ENCODE measurements around the gene CCDC190. TPM values are rescaled to one million over a fixed set of nuclear protein-coding genes. Genes with fewer than 3 reads are reported as not detected.
A peak's percentile ranks its signal among the peaks of the same experiment; 100 is the strongest.

CCDC190 gene
- polyA plus RNA-seq, 1 of the 3 experiments (the other 2 are of a cell fraction), result 0.21 TPM

DNA sequence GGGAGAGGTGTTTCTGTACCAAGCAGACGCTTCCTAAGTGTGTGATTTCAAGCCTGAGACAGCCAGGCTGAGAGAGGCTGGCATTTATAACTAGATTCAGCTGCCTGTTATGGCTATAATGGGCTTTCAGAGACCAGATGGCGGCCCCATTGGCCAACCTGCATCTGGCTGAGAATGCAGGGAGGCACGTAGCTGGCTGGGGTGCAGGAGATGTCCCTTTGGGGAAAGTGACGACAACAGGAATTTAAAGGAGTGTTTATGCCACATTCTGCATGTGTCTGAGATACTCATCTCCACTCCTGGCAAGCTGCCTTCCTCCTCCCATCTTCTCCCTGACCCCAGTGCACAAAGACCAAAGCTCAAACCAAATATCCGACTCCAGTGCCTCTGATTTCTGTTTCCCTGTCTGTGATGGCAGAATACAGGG lies 21.3 kb upstream of the CCDC190 start (continued):
- TF ChIP-seq, protein P1, sequence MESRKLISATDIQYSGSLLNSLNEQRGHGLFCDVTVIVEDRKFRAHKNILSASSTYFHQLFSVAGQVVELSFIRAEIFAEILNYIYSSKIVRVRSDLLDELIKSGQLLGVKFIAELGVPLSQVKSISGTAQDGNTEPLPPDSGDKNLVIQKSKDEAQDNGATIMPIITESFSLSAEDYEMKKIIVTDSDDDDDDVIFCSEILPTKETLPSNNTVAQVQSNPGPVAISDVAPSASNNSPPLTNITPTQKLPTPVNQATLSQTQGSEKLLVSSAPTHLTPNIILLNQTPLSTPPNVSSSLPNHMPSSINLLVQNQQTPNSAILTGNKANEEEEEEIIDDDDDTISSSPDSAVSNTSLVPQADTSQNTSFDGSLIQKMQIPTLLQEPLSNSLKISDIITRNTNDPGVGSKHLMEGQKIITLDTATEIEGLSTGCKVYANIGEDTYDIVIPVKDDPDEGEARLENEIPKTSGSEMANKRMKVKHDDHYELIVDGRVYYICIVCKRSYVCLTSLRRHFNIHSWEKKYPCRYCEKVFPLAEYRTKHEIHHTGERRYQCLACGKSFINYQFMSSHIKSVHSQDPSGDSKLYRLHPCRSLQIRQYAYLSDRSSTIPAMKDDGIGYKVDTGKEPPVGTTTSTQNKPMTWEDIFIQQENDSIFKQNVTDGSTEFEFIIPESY (IDR thresholded peaks at IDR 0.05; ENCODE audit: borderline replicate concordance, low read depth), result no peak
- TF ChIP-seq RAD21 (IDR thresholded peaks at IDR 0.05; ENCODE audit: low read length) (peak; percentile 44), MEF2A (IDR thresholded peaks at IDR 0.05; ENCODE audit: borderline replicate concordance, low read depth) (no peak)
- TF ChIP-seq, protein P2, sequence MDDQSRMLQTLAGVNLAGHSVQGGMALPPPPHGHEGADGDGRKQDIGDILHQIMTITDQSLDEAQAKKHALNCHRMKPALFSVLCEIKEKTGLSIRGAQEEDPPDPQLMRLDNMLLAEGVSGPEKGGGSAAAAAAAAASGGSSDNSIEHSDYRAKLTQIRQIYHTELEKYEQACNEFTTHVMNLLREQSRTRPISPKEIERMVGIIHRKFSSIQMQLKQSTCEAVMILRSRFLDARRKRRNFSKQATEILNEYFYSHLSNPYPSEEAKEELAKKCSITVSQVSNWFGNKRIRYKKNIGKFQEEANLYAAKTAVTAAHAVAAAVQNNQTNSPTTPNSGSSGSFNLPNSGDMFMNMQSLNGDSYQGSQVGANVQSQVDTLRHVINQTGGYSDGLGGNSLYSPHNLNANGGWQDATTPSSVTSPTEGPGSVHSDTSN (IDR thresholded peaks at IDR 0.05), result peak; percentile 29; the same call in 1 of the 2 replicates
- TF ChIP-seq, protein P3, sequence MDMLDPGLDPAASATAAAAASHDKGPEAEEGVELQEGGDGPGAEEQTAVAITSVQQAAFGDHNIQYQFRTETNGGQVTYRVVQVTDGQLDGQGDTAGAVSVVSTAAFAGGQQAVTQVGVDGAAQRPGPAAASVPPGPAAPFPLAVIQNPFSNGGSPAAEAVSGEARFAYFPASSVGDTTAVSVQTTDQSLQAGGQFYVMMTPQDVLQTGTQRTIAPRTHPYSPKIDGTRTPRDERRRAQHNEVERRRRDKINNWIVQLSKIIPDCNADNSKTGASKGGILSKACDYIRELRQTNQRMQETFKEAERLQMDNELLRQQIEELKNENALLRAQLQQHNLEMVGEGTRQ (IDR thresholded peaks at IDR 0.05; ENCODE audit: borderline replicate concordance, low read depth, low read length), result no peak

DNA sequence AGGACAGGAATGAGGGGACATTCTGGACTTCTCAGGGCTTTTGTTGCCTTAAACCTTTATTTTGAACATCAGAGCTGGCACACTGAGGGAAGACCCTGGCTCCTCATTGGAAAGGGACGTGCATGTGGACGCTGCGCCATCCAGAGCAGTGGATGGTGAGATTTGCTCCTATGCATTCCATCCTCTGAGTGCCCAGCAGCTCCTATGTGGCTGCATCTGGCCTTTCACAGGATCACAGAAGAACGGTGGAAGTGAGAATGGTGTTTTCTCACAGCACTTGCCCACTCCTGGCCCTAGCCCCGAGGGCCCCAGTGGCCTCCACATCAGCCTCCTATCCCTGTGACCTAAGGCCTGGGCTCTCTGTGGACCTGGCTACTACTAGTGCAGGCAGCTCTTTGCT lies 20.6 kb upstream of the CCDC190 start:
- Histone ChIP-seq H3K4me3 (ENCODE audit: low read depth in 2 of 2, low read length in 1 of 2) (peak overlapping the region in 1 of 2 experiments; percentile 18; a peak in 1 of 4 replicates), H3K9me3 (no peaks in the 10 kb centered on the region), H3K27ac (ENCODE audit: low read depth in 2 of 2, low read length in 1 of 2) (peak overlapping the region; percentile 49 to 100), H3K27me3 (ENCODE audit: insufficient read depth) (no peaks in the 10 kb centered on the region), H3K36me3 (replicated peaks in 1 of 2; ENCODE audit: control insufficient read depth in 1 of 2, insufficient read depth in 2 of 2, low read length in 1 of 2) (no peaks in the 10 kb centered on the region), H3K4me2 (peak overlapping the region; percentile 5; the same call in 1 of the 2 replicates), H2AFZ (ENCODE audit: low read depth) (peak overlapping the region; percentile 71; the same call in 1 of the 2 replicates), H3K79me2 (ENCODE audit: insufficient read depth) (no peaks in the 10 kb centered on the region), H4K20me1 (ENCODE audit: insufficient read depth) (no peaks in the 10 kb centered on the region), H3K4me1 (ENCODE audit: control insufficient read depth in 1 of 2, insufficient read depth in 2 of 2, low read depth in 1 of 2, low read length in 1 of 2) (peaks cover 9 to 51% of the 10 kb centered on the region in 2 experiments), H3K9ac (peak overlapping the region; percentile 33; the same call in 1 of the 2 replicates), H3F3A (replicated peaks; ENCODE audit: insufficient read depth) (no peaks in the 10 kb centered on the region), H3K9me2 (no peaks in the 10 kb centered on the region)
- no peak for DNase-seq
- CTCF ChIA-PET, result interaction anchor here (1.1 to 12.4 kb wide), 10 partner anchors 27 to 434 kb away, joined by 3 to 120 read pairs (median 7); partner anchors contain the start of gene RGS4
- 67% methylated on average over 4 of the region's 5 CpGs for WGBS (ENCODE audit: low lambda C conversion rate)
- TF ChIP-seq JUND (IDR thresholded peaks at IDR 0.05), result no peak
- TF ChIP-seq SMC3 (IDR thresholded peaks at IDR 0.05; ENCODE audit: low read depth, low read length), result no peak
- no peak for TF ChIP-seq GABPA (IDR thresholded peaks at IDR 0.05; ENCODE audit: low read depth)
- TF ChIP-seq TAF1 (IDR thresholded peaks at IDR 0.05; ENCODE audit: borderline replicate concordance, low read depth, low read length), result no peak
- no peak for TF ChIP-seq MXI1 (IDR thresholded peaks at IDR 0.05; ENCODE audit: low read depth, low read length)
- TF ChIP-seq, protein P2 (IDR thresholded peaks at IDR 0.05), result no peak
- TF ChIP-seq, protein P3 (IDR thresholded peaks at IDR 0.05; ENCODE audit: borderline replicate concordance, low read depth, low read length), result no peak
- no peak for TF ChIP-seq MEF2A (IDR thresholded peaks at IDR 0.05; ENCODE audit: borderline replicate concordance, low read depth)
- POLR2A ChIA-PET, result interaction anchor here (0.8 to 11.3 kb wide), 27 partner anchors 9 to 440 kb away, joined by 3 to 450 read pairs (median 7); partner anchors contain the start of genes NUF2, RGS4 and RGS5

All from SK-N-SH (cell line).